WTC11 (cell line): Measurements from ENCODE around the gene BICDL1. TPM values are rescaled to one million over a fixed set of nuclear protein-coding genes. Genes with fewer than 3 reads are reported as not detected.

ENCODE experiments used
- ATAC-seq: fragments of 200-7000 bp; cut with Tn5 transposase; 2 replicates; pipeline ENCODE4 v1.10.0; 2021; ENCODE audit warnings: mild to moderate bottlenecking, moderate library complexity
- CTCF ChIA-PET: fragments of 300-600 bp; sonication (Branson Sonifier 250); formaldehyde crosslinking; loops from one replicate; lab custom pipeline; 2021; ENCODE audit warnings: antibody characterized with exemption; lab: Charles Lee
- POLR2A ChIA-PET: fragments of 350-600 bp; sonication (Branson Sonifier 250); formaldehyde crosslinking; loops from one replicate; lab custom pipeline; 2021; ENCODE audit warnings: antibody characterized with exemption; lab: Charles Lee
- DNase-seq: peaks from one replicate; pipeline ENCODE4 v3.0.0; 2021; ENCODE audit warnings: low spot score
- H3K27ac Mint-ChIP-seq: 2 replicates; pipeline ENCODE4 v1.8.0; 2021; ENCODE audit warnings: mixed read lengths
- H3K27me3 Mint-ChIP-seq: 2 replicates; pipeline ENCODE4 v1.8.0; 2021; ENCODE audit warnings: low read depth, mild to moderate bottlenecking, moderate library complexity, mixed read lengths
- H3K36me3 Mint-ChIP-seq: 2 replicates; pipeline ENCODE4 v1.8.0; 2021; ENCODE audit warnings: mixed read lengths
- H3K4me1 Mint-ChIP-seq: 2 replicates; pipeline ENCODE4 v1.8.0; 2022; ENCODE audit warnings: mixed read lengths
- H3K4me3 Mint-ChIP-seq: 2 replicates; pipeline ENCODE4 v1.8.0; 2021; ENCODE audit warnings: mild to moderate bottlenecking, moderate library complexity, mixed read lengths
- H3K9me3 Mint-ChIP-seq: 2 replicates; pipeline ENCODE4 v1.8.0; 2021; ENCODE audit warnings: mixed read lengths
- CREB1 ChIP-seq: sonication (generic); formaldehyde crosslinking; IDR thresholded peaks from 2 replicates; pipeline ENCODE4 v1.8.0; 2023; ENCODE audit warnings: mild to moderate bottlenecking, missing genetic modification reagents
- ELF4 ChIP-seq: sonication (generic); formaldehyde crosslinking; IDR thresholded peaks from 2 replicates; pipeline ENCODE4 v1.8.1; 2022; ENCODE audit warnings: low read depth, mild to moderate bottlenecking, moderate library complexity, missing genetic modification reagents
- FOXK1 ChIP-seq: sonication (generic); formaldehyde crosslinking; IDR thresholded peaks from 2 replicates; pipeline ENCODE4 v1.8.0; 2022; ENCODE audit warnings: mild to moderate bottlenecking, moderate library complexity, missing genetic modification reagents
- HMGA2 ChIP-seq: fragments of 250-450 bp; sonication (Bioruptor Pico); IDR thresholded peaks from 2 replicates; pipeline ENCODE4 v1.4.0; 2021; ENCODE audit warnings: mild to moderate bottlenecking, moderate library complexity
- TCF7 ChIP-seq: sonication (generic); formaldehyde crosslinking; IDR thresholded peaks from 2 replicates; pipeline ENCODE4 v1.8.0; 2022; ENCODE audit warnings: mild to moderate bottlenecking, low read depth, missing genetic modification reagents, moderate library complexity
- ZNF138 ChIP-seq: sonication (generic); formaldehyde crosslinking; conservative IDR thresholded peaks from 2 replicates; pipeline ENCODE4 v1.8.1; 2022; ENCODE audit warnings: mild to moderate bottlenecking, moderate library complexity, missing genetic modification reagents
- ZNF396 ChIP-seq: fragments of 250-450 bp; sonication (Bioruptor Pico); IDR thresholded peaks from 2 replicates; pipeline ENCODE4 v1.8.0; 2021; ENCODE audit warnings: mild to moderate bottlenecking, moderate library complexity, borderline replicate concordance
- total RNA-seq: library from RNA; stranded (reverse); gene quantifications from 3 replicates; pipeline ENCODE4 v1.2.3, GENCODE V29; 2021
- TF ChIP-seq, protein P1 (sequence below): sonication (generic); formaldehyde crosslinking; IDR thresholded peaks from 2 replicates; pipeline ENCODE4 v1.8.0; 2023; ENCODE audit warnings: mild to moderate bottlenecking, missing genetic modification reagents
- TF ChIP-seq, protein P2 (sequence below): sonication (generic); formaldehyde crosslinking; IDR thresholded peaks from 2 replicates; pipeline ENCODE4 v1.8.1; 2022; ENCODE audit warnings: missing genetic modification reagents, borderline replicate concordance
- TF ChIP-seq, protein P3 (sequence below): sonication (generic); formaldehyde crosslinking; IDR thresholded peaks from 2 replicates; pipeline ENCODE4 v1.8.0; 2023; ENCODE audit warnings: missing genetic modification reagents, mild to moderate bottlenecking, borderline replicate concordance
- TF ChIP-seq, protein P4 (sequence below): sonication (generic); formaldehyde crosslinking; IDR thresholded peaks from 2 replicates; pipeline ENCODE4 v1.8.1; 2023; ENCODE audit warnings: mild to moderate bottlenecking, missing genetic modification reagents, borderline replicate concordance
- TF ChIP-seq, protein P5 (sequence below): sonication (generic); formaldehyde crosslinking; IDR thresholded peaks from 2 replicates; pipeline ENCODE4 v1.8.1; 2022; ENCODE audit warnings: low read depth, mild to moderate bottlenecking, moderate library complexity, missing genetic modification reagents, borderline replicate concordance
- TF ChIP-seq, protein P6 (sequence below): fragments of 250-450 bp; sonication (Bioruptor Pico); IDR thresholded peaks from 2 replicates; pipeline ENCODE4 v1.9.0; 2021; ENCODE audit warnings: moderate library complexity, mild to moderate bottlenecking, inconsistent platforms, borderline replicate concordance

BICDL1 gene
- total RNA-seq, 1 experiment from 2014 or later: 23.1 TPM

DNA sequence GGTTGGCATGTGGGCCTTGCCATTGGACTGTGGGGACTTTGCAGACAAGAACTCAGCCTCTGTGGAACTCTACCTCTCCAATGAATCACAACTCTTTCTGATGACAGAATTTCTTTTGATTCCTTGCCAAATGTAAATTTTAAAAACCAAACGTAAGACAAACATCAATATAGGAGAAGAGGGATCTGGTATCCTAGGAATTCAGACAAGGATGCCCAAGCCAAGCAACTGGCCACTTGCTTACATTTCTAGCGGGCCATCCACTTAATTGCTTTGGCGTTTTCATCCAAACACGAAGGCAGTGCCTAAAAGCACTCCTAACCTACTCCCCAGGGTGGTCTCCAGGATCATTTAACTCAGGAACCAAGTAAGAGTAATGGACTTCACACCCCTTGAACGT, 150.9 kb downstream of the BICDL1 start:
- no peak for DNase-seq
- Mint-ChIP-seq H3K27ac (no peak overlapping the region), H3K9me3 (no peaks in the 10 kb centered on the region)
- no peak for ATAC-seq
- TF ChIP-seq FOXK1 (no peak), ZNF138 (CRISPR knock-in tag) (no peak), ZNF396 (no peak), HMGA2 (CRISPR knock-in tag) (no peak), CREB1 (CRISPR knock-in tag) (no peak), ELF4 (CRISPR knock-in tag) (no peak), TCF7 (no peak)
- TF ChIP-seq, protein P1, sequence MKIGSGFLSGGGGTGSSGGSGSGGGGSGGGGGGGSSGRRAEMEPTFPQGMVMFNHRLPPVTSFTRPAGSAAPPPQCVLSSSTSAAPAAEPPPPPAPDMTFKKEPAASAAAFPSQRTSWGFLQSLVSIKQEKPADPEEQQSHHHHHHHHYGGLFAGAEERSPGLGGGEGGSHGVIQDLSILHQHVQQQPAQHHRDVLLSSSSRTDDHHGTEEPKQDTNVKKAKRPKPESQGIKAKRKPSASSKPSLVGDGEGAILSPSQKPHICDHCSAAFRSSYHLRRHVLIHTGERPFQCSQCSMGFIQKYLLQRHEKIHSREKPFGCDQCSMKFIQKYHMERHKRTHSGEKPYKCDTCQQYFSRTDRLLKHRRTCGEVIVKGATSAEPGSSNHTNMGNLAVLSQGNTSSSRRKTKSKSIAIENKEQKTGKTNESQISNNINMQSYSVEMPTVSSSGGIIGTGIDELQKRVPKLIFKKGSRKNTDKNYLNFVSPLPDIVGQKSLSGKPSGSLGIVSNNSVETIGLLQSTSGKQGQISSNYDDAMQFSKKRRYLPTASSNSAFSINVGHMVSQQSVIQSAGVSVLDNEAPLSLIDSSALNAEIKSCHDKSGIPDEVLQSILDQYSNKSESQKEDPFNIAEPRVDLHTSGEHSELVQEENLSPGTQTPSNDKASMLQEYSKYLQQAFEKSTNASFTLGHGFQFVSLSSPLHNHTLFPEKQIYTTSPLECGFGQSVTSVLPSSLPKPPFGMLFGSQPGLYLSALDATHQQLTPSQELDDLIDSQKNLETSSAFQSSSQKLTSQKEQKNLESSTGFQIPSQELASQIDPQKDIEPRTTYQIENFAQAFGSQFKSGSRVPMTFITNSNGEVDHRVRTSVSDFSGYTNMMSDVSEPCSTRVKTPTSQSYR (CRISPR knock-in tag): no peak
- TF ChIP-seq, protein P2, sequence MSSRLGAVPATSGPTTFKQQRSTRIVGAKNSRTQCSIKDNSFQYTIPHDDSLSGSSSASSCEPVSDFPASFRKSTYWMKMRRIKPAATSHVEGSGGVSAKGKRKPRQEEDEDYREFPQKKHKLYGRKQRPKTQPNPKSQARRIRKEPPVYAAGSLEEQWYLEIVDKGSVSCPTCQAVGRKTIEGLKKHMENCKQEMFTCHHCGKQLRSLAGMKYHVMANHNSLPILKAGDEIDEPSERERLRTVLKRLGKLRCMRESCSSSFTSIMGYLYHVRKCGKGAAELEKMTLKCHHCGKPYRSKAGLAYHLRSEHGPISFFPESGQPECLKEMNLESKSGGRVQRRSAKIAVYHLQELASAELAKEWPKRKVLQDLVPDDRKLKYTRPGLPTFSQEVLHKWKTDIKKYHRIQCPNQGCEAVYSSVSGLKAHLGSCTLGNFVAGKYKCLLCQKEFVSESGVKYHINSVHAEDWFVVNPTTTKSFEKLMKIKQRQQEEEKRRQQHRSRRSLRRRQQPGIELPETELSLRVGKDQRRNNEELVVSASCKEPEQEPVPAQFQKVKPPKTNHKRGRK (CRISPR knock-in tag): no peak
- TF ChIP-seq, protein P3, sequence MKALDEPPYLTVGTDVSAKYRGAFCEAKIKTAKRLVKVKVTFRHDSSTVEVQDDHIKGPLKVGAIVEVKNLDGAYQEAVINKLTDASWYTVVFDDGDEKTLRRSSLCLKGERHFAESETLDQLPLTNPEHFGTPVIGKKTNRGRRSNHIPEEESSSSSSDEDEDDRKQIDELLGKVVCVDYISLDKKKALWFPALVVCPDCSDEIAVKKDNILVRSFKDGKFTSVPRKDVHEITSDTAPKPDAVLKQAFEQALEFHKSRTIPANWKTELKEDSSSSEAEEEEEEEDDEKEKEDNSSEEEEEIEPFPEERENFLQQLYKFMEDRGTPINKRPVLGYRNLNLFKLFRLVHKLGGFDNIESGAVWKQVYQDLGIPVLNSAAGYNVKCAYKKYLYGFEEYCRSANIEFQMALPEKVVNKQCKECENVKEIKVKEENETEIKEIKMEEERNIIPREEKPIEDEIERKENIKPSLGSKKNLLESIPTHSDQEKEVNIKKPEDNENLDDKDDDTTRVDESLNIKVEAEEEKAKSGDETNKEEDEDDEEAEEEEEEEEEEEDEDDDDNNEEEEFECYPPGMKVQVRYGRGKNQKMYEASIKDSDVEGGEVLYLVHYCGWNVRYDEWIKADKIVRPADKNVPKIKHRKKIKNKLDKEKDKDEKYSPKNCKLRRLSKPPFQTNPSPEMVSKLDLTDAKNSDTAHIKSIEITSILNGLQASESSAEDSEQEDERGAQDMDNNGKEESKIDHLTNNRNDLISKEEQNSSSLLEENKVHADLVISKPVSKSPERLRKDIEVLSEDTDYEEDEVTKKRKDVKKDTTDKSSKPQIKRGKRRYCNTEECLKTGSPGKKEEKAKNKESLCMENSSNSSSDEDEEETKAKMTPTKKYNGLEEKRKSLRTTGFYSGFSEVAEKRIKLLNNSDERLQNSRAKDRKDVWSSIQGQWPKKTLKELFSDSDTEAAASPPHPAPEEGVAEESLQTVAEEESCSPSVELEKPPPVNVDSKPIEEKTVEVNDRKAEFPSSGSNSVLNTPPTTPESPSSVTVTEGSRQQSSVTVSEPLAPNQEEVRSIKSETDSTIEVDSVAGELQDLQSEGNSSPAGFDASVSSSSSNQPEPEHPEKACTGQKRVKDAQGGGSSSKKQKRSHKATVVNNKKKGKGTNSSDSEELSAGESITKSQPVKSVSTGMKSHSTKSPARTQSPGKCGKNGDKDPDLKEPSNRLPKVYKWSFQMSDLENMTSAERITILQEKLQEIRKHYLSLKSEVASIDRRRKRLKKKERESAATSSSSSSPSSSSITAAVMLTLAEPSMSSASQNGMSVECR (CRISPR knock-in tag): no peak
- TF ChIP-seq, protein P4, sequence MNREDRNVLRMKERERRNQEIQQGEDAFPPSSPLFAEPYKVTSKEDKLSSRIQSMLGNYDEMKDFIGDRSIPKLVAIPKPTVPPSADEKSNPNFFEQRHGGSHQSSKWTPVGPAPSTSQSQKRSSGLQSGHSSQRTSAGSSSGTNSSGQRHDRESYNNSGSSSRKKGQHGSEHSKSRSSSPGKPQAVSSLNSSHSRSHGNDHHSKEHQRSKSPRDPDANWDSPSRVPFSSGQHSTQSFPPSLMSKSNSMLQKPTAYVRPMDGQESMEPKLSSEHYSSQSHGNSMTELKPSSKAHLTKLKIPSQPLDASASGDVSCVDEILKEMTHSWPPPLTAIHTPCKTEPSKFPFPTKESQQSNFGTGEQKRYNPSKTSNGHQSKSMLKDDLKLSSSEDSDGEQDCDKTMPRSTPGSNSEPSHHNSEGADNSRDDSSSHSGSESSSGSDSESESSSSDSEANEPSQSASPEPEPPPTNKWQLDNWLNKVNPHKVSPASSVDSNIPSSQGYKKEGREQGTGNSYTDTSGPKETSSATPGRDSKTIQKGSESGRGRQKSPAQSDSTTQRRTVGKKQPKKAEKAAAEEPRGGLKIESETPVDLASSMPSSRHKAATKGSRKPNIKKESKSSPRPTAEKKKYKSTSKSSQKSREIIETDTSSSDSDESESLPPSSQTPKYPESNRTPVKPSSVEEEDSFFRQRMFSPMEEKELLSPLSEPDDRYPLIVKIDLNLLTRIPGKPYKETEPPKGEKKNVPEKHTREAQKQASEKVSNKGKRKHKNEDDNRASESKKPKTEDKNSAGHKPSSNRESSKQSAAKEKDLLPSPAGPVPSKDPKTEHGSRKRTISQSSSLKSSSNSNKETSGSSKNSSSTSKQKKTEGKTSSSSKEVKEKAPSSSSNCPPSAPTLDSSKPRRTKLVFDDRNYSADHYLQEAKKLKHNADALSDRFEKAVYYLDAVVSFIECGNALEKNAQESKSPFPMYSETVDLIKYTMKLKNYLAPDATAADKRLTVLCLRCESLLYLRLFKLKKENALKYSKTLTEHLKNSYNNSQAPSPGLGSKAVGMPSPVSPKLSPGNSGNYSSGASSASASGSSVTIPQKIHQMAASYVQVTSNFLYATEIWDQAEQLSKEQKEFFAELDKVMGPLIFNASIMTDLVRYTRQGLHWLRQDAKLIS (CRISPR knock-in tag): no peak
- TF ChIP-seq, protein P5, sequence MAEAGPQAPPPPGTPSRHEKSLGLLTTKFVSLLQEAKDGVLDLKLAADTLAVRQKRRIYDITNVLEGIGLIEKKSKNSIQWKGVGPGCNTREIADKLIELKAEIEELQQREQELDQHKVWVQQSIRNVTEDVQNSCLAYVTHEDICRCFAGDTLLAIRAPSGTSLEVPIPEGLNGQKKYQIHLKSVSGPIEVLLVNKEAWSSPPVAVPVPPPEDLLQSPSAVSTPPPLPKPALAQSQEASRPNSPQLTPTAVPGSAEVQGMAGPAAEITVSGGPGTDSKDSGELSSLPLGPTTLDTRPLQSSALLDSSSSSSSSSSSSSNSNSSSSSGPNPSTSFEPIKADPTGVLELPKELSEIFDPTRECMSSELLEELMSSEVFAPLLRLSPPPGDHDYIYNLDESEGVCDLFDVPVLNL (CRISPR knock-in tag): no peak
- TF ChIP-seq, protein P6, sequence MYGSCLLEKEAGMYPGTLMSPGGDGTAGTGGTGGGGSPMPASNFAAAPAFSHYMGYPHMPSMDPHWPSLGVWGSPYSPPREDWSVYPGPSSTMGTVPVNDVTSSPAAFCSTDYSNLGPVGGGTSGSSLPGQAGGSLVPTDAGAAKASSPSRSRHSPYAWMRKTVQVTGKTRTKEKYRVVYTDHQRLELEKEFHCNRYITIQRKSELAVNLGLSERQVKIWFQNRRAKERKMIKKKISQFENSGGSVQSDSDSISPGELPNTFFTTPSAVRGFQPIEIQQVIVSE (CRISPR knock-in tag): no peak
- TF ChIP-seq, all 79 proteins: peak for 0
- ChIA-PET CTCF (no interaction called here), POLR2A (no interaction called here)
- no peaks in the 10 kb centered on the region for H3K27me3 Mint-ChIP-seq
- H3K4me3 Mint-ChIP-seq: no peak overlapping the region
- H3K4me1 Mint-ChIP-seq: no peaks in the 10 kb centered on the region
- H3K36me3 Mint-ChIP-seq: peaks cover 86% of the 10 kb centered on the region
